ENCODE measurements around the gene ZSCAN25.

- TF ChIP-seq POLR2A (IDR thresholded peaks at IDR 0.05) (no peak), CTCF (IDR thresholded peaks at IDR 0.05) (no peak)
These were observed 53.0 kb downstream of the ZSCAN25 start for GRCh38 chr7:99669782-99670181.

All from transverse colon (tissue), 3 donors.